Astrocyte of the spinal cord (primary cell): ENCODE results near the gene PPA2.

ENCODE experiments used
- DNase-seq: peaks from one replicate; pipeline ENCODE4 v3.0.0; 2011; ENCODE audit warnings: low read depth, low spot score
- H3K4me3 ChIP-seq: 2 replicates; pipeline ENCODE4 v1.5.1; 2011; ENCODE audit warnings: low read depth, mild to moderate bottlenecking, low read length, moderate library complexity
- CTCF ChIP-seq: IDR thresholded peaks from 2 replicates; pipeline ENCODE4 v1.5.1; 2012; ENCODE audit warnings: low read depth, mild to moderate bottlenecking, low read length, inconsistent platforms
- in situ Hi-C: cut with HindIII; loops from 2 replicates; pipeline ENCODE4 v1.10.0; 2017; ENCODE audit warnings: low sequenced_read_pairs

PPA2 gene

DNA sequence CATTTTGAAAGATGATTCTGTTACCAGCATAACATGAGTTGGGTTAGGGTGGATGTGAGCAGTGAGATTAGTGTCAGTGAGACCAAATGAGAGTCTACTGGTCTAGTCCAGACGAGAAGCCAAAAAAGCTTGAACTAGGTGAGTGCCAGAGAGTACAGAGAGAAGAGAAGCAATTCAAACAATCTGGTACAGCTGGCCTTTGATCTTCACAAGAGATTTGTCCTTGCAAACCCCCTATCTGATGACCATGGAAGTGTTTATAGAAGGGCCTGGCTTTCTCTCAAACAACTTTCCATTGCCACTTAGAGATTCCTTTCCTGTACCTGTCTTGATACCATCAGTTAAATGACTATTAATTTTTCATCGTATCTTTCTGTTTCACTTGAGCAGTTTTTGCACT, 128.5 kb downstream of the PPA2 start:
- no peak for TF ChIP-seq CTCF
- DNase-seq, result no peak
- in situ Hi-C loops, result no loop called here
- no peak overlapping the region for H3K4me3 ChIP-seq

- no peak for DNase-seq
- H3K4me3 ChIP-seq, result no peak overlapping the region
- in situ Hi-C loops, result no loop called here
- no peak for TF ChIP-seq CTCF
These were observed 129.7 kb downstream of the PPA2 start for GRCh38 chr4:105344141-105344540.

GRCh38 chr4:105343146-105343931, 130.5 kb downstream of the PPA2 start:
- DNase-seq, result peak; percentile 12
- no peak for TF ChIP-seq CTCF
- H3K4me3 ChIP-seq, result no peak overlapping the region
- in situ Hi-C loops, result no loop called here

DNA sequence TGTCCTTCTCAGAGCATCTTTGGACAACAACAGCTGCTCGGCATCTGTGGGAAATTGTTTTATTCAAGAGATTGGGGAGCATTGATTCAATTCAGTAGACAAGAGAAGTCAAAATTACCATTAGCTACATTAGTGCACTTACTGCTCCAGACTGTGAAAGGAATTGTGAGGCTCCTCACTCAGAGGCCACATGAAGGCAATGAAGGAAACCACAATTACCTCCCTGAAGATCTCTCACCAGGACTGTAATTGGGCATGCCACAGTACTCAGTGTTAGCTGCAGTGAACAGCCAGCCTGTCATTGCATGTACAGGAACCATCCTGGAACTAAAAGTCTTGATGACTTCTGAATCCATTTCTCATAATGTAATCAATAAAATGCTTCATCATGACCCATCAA, 144.8 kb downstream of the PPA2 start:
- no peak overlapping the region for H3K4me3 ChIP-seq
- TF ChIP-seq CTCF, result no peak
- in situ Hi-C loops, result no loop called here
- no peak for DNase-seq

GRCh38 chr4:105327956-105328355, 145.9 kb downstream of the PPA2 start:
- TF ChIP-seq CTCF, result no peak
- DNase-seq, result no peak
- in situ Hi-C loops, result no loop called here
- no peak overlapping the region for H3K4me3 ChIP-seq

DNA sequence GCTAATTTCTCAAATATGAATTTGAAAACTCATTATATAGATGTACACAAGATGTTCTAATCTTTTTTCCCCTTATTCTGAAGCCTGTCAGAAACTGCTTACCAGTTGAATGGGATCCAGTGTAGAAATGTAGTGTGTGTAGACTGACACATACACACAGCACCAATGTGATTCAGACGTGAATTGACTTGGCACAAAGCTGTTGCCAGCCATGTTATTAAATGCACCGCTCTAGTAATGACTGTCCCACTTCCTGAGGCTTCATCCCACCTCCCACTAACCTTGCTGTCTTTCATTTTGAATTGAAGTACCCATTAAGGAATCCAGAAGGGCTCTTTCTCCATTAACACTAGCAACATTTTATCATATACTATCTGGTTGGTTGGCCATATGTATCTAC, 146.6 kb downstream of the PPA2 start:
- no peak overlapping the region for H3K4me3 ChIP-seq
- in situ Hi-C loops, result no loop called here
- TF ChIP-seq CTCF, result no peak
- DNase-seq, result no peak
